ENCODE results near the gene ANKRD45.
"Not testable (repeated sequence)": the region's sequence is repeated elsewhere in the genome, so short reads cannot be mapped to it uniquely, and the experiment has no call there.

The ANKRD45 gene

DNA sequence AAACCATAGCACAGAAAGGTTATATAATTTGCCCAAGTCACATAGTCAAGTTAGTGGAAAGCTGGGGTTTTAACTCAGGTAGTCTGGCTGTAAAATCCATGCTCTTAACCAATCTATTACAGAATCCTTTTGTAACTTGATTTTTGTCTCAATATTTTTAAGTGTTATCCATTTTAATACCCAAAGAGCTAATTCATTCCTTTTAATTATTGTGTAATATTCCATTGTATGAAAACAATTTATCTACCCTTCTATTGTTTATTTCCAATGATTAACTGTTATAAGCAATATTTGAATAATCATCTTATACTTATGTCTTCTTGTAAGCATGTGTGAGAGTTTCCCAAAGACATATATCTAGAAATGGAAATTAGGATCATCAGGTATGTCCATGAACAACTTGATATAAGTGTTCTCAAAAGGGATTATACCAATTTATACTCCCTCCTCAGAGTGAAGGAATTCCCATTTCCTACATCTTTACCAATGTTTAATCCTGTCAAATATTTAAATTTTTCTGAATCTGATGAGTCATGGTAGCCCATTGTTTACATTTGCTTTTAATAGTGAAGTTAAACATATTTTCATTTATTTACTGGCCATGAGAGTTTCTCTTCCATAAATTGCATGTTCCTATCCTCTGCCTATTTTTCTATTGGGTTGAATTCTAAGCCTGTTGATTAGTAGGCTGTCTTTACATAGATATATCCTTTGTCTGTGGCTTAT lies 20.6 kb downstream of the ANKRD45 start:
- no peak for TF ChIP-seq ZNF384 (IDR thresholded peaks at IDR 0.05)
- no peak for TF ChIP-seq ARNT (IDR thresholded peaks at IDR 0.05)
- no peak for TF ChIP-seq CTBP1 (IDR thresholded peaks at IDR 0.05; ENCODE audit: borderline replicate concordance)
- no peak for TF ChIP-seq SUZ12 (IDR thresholded peaks at IDR 0.05)
- no peak for TF ChIP-seq HDGF (IDR thresholded peaks at IDR 0.05; ENCODE audit: borderline replicate concordance)
- TF ChIP-seq FOXK2 (IDR thresholded peaks at IDR 0.05): no peak
- no peak for TF ChIP-seq TARDBP (IDR thresholded peaks at IDR 0.05)
- no peak for TF ChIP-seq FOXM1 (IDR thresholded peaks at IDR 0.05; ENCODE audit: borderline replicate concordance)
- TF ChIP-seq BHLHE40 (IDR thresholded peaks at IDR 0.05; ENCODE audit: borderline replicate concordance): no peak
- no peak for TF ChIP-seq LEF1 (IDR thresholded peaks at IDR 0.05; ENCODE audit: borderline replicate concordance)
- no peak for TF ChIP-seq NFRKB (IDR thresholded peaks at IDR 0.05)
- TF ChIP-seq ELF4 (IDR thresholded peaks at IDR 0.05): no peak
- TF ChIP-seq, protein P1, sequence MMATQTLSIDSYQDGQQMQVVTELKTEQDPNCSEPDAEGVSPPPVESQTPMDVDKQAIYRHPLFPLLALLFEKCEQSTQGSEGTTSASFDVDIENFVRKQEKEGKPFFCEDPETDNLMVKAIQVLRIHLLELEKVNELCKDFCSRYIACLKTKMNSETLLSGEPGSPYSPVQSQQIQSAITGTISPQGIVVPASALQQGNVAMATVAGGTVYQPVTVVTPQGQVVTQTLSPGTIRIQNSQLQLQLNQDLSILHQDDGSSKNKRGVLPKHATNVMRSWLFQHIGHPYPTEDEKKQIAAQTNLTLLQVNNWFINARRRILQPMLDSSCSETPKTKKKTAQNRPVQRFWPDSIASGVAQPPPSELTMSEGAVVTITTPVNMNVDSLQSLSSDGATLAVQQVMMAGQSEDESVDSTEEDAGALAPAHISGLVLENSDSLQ (IDR thresholded peaks at IDR 0.05): no peak
- no peak for TF ChIP-seq SP1 (IDR thresholded peaks at IDR 0.05)
- no peak for TF ChIP-seq L3MBTL2 (conservative IDR thresholded peaks at IDR 0.05)
- TF ChIP-seq FOXA1 (IDR thresholded peaks at IDR 0.05): no peak
- POLR2A ChIA-PET: no interaction called here
- no peak for DNase-seq (ENCODE audit: extremely low spot score)
- CTCF ChIA-PET: no interaction called here

- CTCF ChIA-PET: no interaction called here
- no peak for TF ChIP-seq SP1 (IDR thresholded peaks at IDR 0.05)
- no peak for TF ChIP-seq L3MBTL2 (conservative IDR thresholded peaks at IDR 0.05)
- TF ChIP-seq ARNT (IDR thresholded peaks at IDR 0.05): no peak
- TF ChIP-seq LEF1 (IDR thresholded peaks at IDR 0.05; ENCODE audit: borderline replicate concordance): no peak
- no peak for TF ChIP-seq FOXK2 (IDR thresholded peaks at IDR 0.05)
- TF ChIP-seq FOXM1 (IDR thresholded peaks at IDR 0.05; ENCODE audit: borderline replicate concordance): no peak
- no peak for TF ChIP-seq NFRKB (IDR thresholded peaks at IDR 0.05)
- POLR2A ChIA-PET: no interaction called here
- DNase-seq (ENCODE audit: extremely low spot score): no peak
Measured at GRCh38 chr1:173646656-173647055, 23.0 kb downstream of the ANKRD45 start.

DNA sequence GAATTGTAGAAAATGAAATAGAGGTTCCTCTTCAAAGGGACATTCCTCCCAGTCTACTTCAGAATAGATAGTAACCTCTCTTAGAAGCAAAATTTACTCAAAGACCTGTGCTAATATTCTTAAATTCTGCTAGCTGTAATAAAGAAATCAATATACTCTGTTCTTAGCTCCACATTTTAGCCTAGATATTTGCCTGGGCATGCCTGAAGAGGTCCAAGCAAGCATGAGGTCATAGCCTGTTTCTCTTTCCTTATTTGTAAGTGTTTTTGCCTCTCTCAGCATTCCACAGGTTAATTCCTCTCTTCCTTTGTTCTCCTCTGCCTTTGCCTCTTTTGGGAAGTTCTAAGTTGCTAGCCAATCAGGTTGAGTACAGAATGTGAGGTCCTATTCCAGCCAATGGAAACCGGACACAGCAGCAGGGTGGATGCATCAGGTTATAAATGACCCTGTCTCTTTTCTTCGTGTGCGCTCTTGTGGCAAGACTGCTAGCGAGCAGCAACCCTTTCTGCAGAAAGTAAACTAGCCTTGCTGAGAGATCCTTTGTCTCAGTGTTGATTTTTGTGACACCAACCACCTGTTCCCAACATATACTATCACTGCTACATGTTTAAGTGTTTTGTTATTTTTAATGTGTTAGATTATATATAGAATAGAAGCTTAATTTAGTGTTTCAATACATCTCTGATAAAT lies 27.1 kb downstream of the ANKRD45 start:
- DNase-seq (ENCODE audit: extremely low spot score); POLR2A ChIA-PET; CTCF ChIA-PET: not testable (repeated sequence)

- TF ChIP-seq CTBP1 (IDR thresholded peaks at IDR 0.05; ENCODE audit: borderline replicate concordance) (no peak), L3MBTL2 (conservative IDR thresholded peaks at IDR 0.05) (no peak), BHLHE40 (IDR thresholded peaks at IDR 0.05; ENCODE audit: borderline replicate concordance) (no peak), NFRKB (IDR thresholded peaks at IDR 0.05) (no peak), FOXM1 (IDR thresholded peaks at IDR 0.05; ENCODE audit: borderline replicate concordance) (no peak), FOXK2 (IDR thresholded peaks at IDR 0.05) (no peak), SUZ12 (IDR thresholded peaks at IDR 0.05) (no peak), LEF1 (IDR thresholded peaks at IDR 0.05; ENCODE audit: borderline replicate concordance) (no peak), FOXA1 (IDR thresholded peaks at IDR 0.05) (no peak), ARNT (IDR thresholded peaks at IDR 0.05) (no peak), ZNF384 (IDR thresholded peaks at IDR 0.05) (no peak), ELF4 (IDR thresholded peaks at IDR 0.05) (no peak), SP1 (IDR thresholded peaks at IDR 0.05) (no peak), HDGF (IDR thresholded peaks at IDR 0.05; ENCODE audit: borderline replicate concordance) (no peak)
- TF ChIP-seq, protein P1 (IDR thresholded peaks at IDR 0.05): no peak
- ChIA-PET CTCF (no interaction called here), POLR2A (no interaction called here)
- DNase-seq (ENCODE audit: extremely low spot score): no peak
Measured at GRCh38 chr1:173639102-173639501, 30.5 kb downstream of the ANKRD45 start.

DNA sequence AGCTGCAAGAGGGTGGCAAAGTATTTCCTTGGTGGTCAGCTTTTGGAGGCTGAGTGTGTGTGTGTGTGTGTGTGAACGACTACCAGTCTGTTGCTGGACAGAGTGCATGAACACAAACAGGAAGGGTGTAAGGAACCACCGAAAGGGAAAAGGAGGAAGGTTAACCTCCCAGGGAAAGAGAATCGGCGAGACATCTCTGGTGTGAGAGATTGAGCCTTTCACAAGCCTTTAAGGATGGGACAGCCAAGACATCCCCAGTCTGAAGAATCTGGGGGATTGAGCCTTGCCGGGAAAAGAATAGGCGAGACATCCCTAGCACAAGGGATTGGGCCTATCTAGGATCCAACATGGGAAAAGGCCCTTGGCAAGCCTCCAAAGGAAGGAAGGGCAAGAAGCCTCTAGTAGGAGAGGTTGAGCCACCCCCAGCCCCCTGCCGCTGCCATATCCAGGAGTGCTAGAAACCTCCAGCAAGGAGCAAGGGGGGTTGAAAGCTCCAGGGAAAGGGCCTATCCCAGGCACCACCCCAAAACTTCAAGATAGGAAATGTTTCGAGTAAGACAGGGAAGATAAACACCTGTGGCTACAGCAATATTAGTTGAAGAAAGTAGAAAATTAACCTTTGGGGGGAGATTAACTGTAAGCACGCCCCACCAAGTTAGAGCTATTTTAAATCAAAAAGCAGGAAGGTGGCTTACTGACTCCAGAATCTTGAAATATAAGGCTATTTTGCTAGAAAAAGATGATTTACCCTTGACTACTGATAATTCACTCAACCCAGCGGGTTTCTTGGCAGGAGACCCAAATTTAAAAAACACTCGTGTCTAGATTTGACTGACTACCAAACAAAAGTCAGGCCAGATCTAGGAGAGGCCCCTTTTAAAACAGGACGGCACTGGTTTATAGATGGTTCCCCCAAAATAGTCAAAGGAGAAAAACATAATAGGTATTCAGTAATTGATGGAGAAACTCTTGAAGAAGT lies 31.3 kb downstream of the ANKRD45 start:
- TF ChIP-seq TARDBP (IDR thresholded peaks at IDR 0.05): no peak
- TF ChIP-seq LEF1 (IDR thresholded peaks at IDR 0.05; ENCODE audit: borderline replicate concordance): no peak
- TF ChIP-seq, protein P1 (IDR thresholded peaks at IDR 0.05): no peak
- TF ChIP-seq HDGF (IDR thresholded peaks at IDR 0.05; ENCODE audit: borderline replicate concordance): no peak
- TF ChIP-seq NFRKB (IDR thresholded peaks at IDR 0.05): no peak
- no peak for TF ChIP-seq SUZ12 (IDR thresholded peaks at IDR 0.05)
- no peak for TF ChIP-seq ARNT (IDR thresholded peaks at IDR 0.05)
- TF ChIP-seq FOXK2 (IDR thresholded peaks at IDR 0.05): no peak
- TF ChIP-seq ELF4 (IDR thresholded peaks at IDR 0.05): no peak
- no peak for TF ChIP-seq ZNF384 (IDR thresholded peaks at IDR 0.05)
- TF ChIP-seq CTBP1 (IDR thresholded peaks at IDR 0.05; ENCODE audit: borderline replicate concordance): no peak
- POLR2A ChIA-PET: no interaction called here
- DNase-seq (ENCODE audit: extremely low spot score): no peak
- CTCF ChIA-PET: no interaction called here

DNA sequence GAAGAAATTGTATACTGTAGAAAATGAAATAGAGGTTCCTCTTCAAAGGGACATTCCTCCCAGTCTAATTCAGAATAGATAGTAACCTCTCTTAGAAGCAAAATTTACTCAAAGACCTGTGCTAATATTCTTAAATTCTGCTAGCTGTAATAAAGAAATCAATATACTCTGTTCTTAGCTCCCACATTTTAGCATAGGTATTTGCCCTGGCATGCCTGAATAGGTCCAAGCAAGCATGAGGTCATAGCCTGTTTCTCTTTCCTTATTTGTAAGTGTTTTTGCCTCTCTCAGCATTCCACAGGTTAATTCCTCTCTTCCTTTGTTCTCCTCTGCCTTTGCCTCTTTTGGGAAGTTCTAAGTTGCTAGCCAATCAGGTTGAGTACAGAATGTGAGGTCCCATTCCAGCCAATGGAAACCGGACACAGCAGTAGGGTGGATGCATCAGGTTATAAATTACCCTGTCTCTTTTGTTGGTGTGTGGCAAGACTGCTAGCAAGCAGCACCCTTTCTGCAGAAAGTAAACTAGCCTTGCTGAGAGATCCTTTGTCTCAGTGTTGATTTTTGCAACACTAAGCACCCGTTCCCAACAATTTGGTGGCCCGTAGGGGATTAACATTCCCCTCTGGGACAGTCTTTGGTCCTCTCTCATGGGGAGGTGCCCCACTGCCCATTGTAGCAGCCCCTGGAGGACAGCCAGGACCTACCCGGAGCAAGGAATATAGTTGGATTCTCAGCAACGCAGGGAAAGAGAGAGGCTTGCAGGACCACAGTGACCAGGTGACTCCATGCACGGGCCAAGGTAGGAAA lies 32.2 kb downstream of the ANKRD45 start:
- POLR2A ChIA-PET; CTCF ChIA-PET; DNase-seq (ENCODE audit: extremely low spot score): not testable (repeated sequence)
